Mammary epithelial cell (primary cell): ENCODE results near the gene BIRC5.

Source experiments
- EZH2 ChIP-seq: IDR thresholded peaks from 2 replicates; pipeline ENCODE4 v1.6.1; 2012; ENCODE audit warnings: low read length, inconsistent platforms, borderline replicate concordance
- TF ChIP-seq, protein P1 (sequence below), 2 donors: IDR thresholded peaks in 1 of 2; conservative IDR thresholded peaks in 1 of 2; 2 replicates each; pipeline ENCODE4 v1.5.1; 2011 to 2012; ENCODE audit warnings: inconsistent platforms in 2 of 2, low read length in 2 of 2, mild to moderate bottlenecking in 2 of 2, control low read depth in 1 of 2, low read depth in 1 of 2; ENCODE audit not compliant: insufficient read depth in 1 of 2; ENCODE audit errors: extremely low read depth in 1 of 2

DNA sequence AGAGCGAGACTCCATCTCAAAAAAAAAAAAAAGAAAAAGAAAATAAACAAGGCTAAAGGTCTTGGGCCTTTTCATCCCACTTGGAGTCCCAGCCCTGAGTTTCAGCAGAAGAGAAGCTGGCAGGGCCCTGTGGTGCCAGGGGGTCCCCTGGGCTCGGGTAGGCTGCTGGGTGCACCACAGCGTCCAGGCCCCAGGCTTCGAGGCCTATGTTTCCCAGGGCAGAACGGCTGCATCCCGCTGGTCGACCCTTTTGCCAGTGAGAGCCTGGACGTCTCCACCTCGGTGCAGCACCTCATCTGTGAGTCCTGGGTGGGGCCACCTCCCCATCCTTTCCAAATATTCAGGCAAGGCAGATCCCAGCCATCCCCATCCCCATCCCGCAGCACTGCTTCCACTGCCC, 19.6 kb downstream of the BIRC5 start:
- TF ChIP-seq, protein P1, sequence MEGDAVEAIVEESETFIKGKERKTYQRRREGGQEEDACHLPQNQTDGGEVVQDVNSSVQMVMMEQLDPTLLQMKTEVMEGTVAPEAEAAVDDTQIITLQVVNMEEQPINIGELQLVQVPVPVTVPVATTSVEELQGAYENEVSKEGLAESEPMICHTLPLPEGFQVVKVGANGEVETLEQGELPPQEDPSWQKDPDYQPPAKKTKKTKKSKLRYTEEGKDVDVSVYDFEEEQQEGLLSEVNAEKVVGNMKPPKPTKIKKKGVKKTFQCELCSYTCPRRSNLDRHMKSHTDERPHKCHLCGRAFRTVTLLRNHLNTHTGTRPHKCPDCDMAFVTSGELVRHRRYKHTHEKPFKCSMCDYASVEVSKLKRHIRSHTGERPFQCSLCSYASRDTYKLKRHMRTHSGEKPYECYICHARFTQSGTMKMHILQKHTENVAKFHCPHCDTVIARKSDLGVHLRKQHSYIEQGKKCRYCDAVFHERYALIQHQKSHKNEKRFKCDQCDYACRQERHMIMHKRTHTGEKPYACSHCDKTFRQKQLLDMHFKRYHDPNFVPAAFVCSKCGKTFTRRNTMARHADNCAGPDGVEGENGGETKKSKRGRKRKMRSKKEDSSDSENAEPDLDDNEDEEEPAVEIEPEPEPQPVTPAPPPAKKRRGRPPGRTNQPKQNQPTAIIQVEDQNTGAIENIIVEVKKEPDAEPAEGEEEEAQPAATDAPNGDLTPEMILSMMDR (conservative IDR thresholded peaks at IDR 0.05 in 1 of 2, IDR thresholded peaks at IDR 0.05 in 1 of 2; ENCODE audit: extremely low read depth in 1 of 2, insufficient read depth in 1 of 2, low read depth in 1 of 2, low read length in 2 of 2), result no peak
- TF ChIP-seq EZH2, result no peak
